OCI-LY3 (cell line): Measurements from ENCODE around the gene IL4R.

Experiments
- H2AFZ ChIP-seq: fragments of 200-600, 300-600 bp; shearing (Covaris generic); 2 replicates; pipeline ENCODE4 v1.6.0; 2014; ENCODE audit warnings: antibody characterized with exemption, low read depth, low read length
- H3K27ac ChIP-seq: fragments of 200-600, 300-600 bp; sonication (generic); 2 replicates; pipeline ENCODE4 v1.5.1; 2014; ENCODE audit warnings: mild to moderate bottlenecking, low read length, moderate library complexity, mixed read lengths
- H3K27me3 ChIP-seq: fragments of 200-600, 300-600 bp; sonication (generic); 2 replicates; pipeline ENCODE4 v1.6.1; 2014; ENCODE audit warnings: low read depth, low read length, mixed read lengths
- H3K36me3 ChIP-seq: fragments of 200-600, 300-600 bp; sonication (generic); replicated peaks from 2 replicates; pipeline ENCODE3; 2014; ENCODE audit warnings: low read depth, low read length, mixed read lengths
- H3K4me1 ChIP-seq: fragments of 300-600, 200-600 bp; sonication (generic); 2 replicates; pipeline ENCODE4 v1.6.1; 2014; ENCODE audit warnings: low read length, mixed read lengths
- H3K4me2 ChIP-seq: fragments of 200-600, 300-600 bp; sonication (generic); 2 replicates; pipeline ENCODE4 v1.6.1; 2014; ENCODE audit warnings: low read length, mixed read lengths
- H3K4me3 ChIP-seq: fragments of 300-600, 200-600 bp; sonication (generic); 2 replicates; pipeline ENCODE4 v1.5.1; 2014; ENCODE audit warnings: antibody characterized with exemption, mild to moderate bottlenecking, low read length, moderate library complexity
- H3K79me2 ChIP-seq: fragments of 300-600, 200-600 bp; shearing (Covaris generic); 2 replicates; pipeline ENCODE4 v1.6.1; 2014; ENCODE audit warnings: mild to moderate bottlenecking, low read length, mixed read lengths
- H3K9ac ChIP-seq: fragments of 300-600, 200-600 bp; shearing (Covaris generic); 2 replicates; pipeline ENCODE4 v1.6.0; 2014; ENCODE audit warnings: mild to moderate bottlenecking, low read length, moderate library complexity
- H3K9me3 ChIP-seq: fragments of 200-600, 300-600 bp; shearing (Covaris generic); 2 replicates; pipeline ENCODE4 v1.6.1; 2014; ENCODE audit warnings: low read length, mixed read lengths; ENCODE audit not compliant: insufficient read depth
- H4K20me1 ChIP-seq: fragments of 200-600, 300-600 bp; sonication (generic); 2 replicates; pipeline ENCODE4 v1.6.1; 2016; ENCODE audit warnings: low read length, mixed read lengths; ENCODE audit not compliant: insufficient read depth
- CTCF ChIP-seq: fragments of 200-600, 300-600 bp; sonication (generic); IDR thresholded peaks from 2 replicates; pipeline ENCODE4 v1.5.1; 2014; ENCODE audit warnings: antibody characterized with exemption, low read length, low read depth
- EZH2phosphoT487 ChIP-seq: fragments of 200-600 bp; shearing (Covaris generic); IDR thresholded peaks from 2 replicates; pipeline ENCODE4 v1.6.1; 2018; ENCODE audit warnings: antibody characterized with exemption, mixed run types, low read depth

IL4R gene

GRCh38 chr16:27361987-27362386 lies 48.2 kb downstream of the IL4R start:
- no peak for TF ChIP-seq EZH2phosphoT487
- TF ChIP-seq CTCF = no peak
- Histone ChIP-seq H3K9me3 (no peaks in the 10 kb centered on the region; the same call in 1 of the 2 replicates), H3K27ac (no peak overlapping the region), H3K27me3 (no peaks in the 10 kb centered on the region), H2AFZ (no peak overlapping the region), H3K4me3 (no peak overlapping the region), H3K4me1 (peaks cover 5% of the 10 kb centered on the region), H3K9ac (no peak overlapping the region), H3K36me3 (peaks cover 31% of the 10 kb centered on the region), H3K79me2 (no peaks in the 10 kb centered on the region), H4K20me1 (no peaks in the 10 kb centered on the region), H3K4me2 (no peak overlapping the region)

- Histone ChIP-seq H3K27me3 (no peaks in the 10 kb centered on the region), H3K36me3 (peaks cover 31% of the 10 kb centered on the region), H4K20me1 (no peaks in the 10 kb centered on the region), H3K4me2 (no peak overlapping the region), H3K9ac (no peak overlapping the region), H3K27ac (no peak overlapping the region), H3K79me2 (no peaks in the 10 kb centered on the region), H3K4me3 (no peak overlapping the region), H3K9me3 (no peaks in the 10 kb centered on the region; the same call in 1 of the 2 replicates), H3K4me1 (peaks cover 12% of the 10 kb centered on the region), H2AFZ (no peak overlapping the region)
- no peak for TF ChIP-seq CTCF
- no peak for TF ChIP-seq EZH2phosphoT487
These were observed 48.9 kb downstream of the IL4R start for GRCh38 chr16:27362570-27363245.

- no peak overlapping the region for H3K27ac ChIP-seq
- peaks cover 29% of the 10 kb centered on the region for H3K36me3 ChIP-seq
- no peaks in the 10 kb centered on the region for H3K79me2 ChIP-seq
- no peaks in the 10 kb centered on the region for H4K20me1 ChIP-seq
- H3K4me2 ChIP-seq = no peak overlapping the region
- TF ChIP-seq CTCF (no peak), EZH2phosphoT487 (no peak)
- H2AFZ ChIP-seq = no peak overlapping the region
- H3K27me3 ChIP-seq = no peaks in the 10 kb centered on the region
- H3K4me3 ChIP-seq = no peak overlapping the region
- H3K9me3 ChIP-seq = no peaks in the 10 kb centered on the region; the same call in 1 of the 2 replicates
- no peak overlapping the region for H3K9ac ChIP-seq
- H3K4me1 ChIP-seq = peaks cover 16% of the 10 kb centered on the region
These were observed 49.5 kb downstream of the IL4R start for GRCh38 chr16:27363246-27363632.

- Histone ChIP-seq H3K4me1 (peaks cover 22% of the 10 kb centered on the region), H3K27me3 (no peaks in the 10 kb centered on the region), H3K4me2 (no peak overlapping the region), H3K9ac (no peak overlapping the region), H2AFZ (no peak overlapping the region), H3K4me3 (no peak overlapping the region), H3K36me3 (peaks cover 23% of the 10 kb centered on the region), H3K27ac (no peak overlapping the region), H3K79me2 (no peaks in the 10 kb centered on the region), H4K20me1 (no peaks in the 10 kb centered on the region), H3K9me3 (no peaks in the 10 kb centered on the region; the same call in 1 of the 2 replicates)
- TF ChIP-seq CTCF = no peak
- TF ChIP-seq EZH2phosphoT487 = no peak
These were observed 50.0 kb downstream of the IL4R start for GRCh38 chr16:27363797-27364196.
